Measurements from ENCODE around the gene PRDX3. TPM values are rescaled to one million over a fixed set of nuclear protein-coding genes. Genes with fewer than 3 reads are reported as not detected.

The PRDX3 gene
- polyA plus RNA-seq, 1 experiment = 280 TPM

GRCh38 chr10:119207366-119207666, 28.7 kb upstream of the PRDX3 start, which contains the start of gene GRK5:
Gene GRK5 (plus strand): TSS chr10:119207571. CDS start chr10:119207918, 347 bp downstream.
- DNase-seq (ENCODE audit: low read depth) = peak; percentile 91
- Histone ChIP-seq H3K27me3 (ENCODE audit: control insufficient read depth, insufficient read depth, low read length) (no peaks in the 10 kb centered on the region), H3K4me3 (ENCODE audit: low read depth, low read length) (peak within 1 kb of the TSS; percentile 91), H3K36me3 (ENCODE audit: control insufficient read depth, insufficient read depth, low read length) (no peaks in the 10 kb centered on the region)
- POLR2A ChIA-PET = interaction anchor here (0.7 to 0.9 kb wide), 2 partner anchors 66 to 519 kb away, joined by 3 read pairs; partner anchors contain the start of gene INPP5F
- CTCF ChIA-PET = interaction anchor here (0.6 to 5.9 kb wide), 47 partner anchors 9 to 714 kb away, joined by 3 to 65 read pairs (median 5); partner anchors contain the start of gene RGS10
- TF ChIP-seq, protein P1, sequence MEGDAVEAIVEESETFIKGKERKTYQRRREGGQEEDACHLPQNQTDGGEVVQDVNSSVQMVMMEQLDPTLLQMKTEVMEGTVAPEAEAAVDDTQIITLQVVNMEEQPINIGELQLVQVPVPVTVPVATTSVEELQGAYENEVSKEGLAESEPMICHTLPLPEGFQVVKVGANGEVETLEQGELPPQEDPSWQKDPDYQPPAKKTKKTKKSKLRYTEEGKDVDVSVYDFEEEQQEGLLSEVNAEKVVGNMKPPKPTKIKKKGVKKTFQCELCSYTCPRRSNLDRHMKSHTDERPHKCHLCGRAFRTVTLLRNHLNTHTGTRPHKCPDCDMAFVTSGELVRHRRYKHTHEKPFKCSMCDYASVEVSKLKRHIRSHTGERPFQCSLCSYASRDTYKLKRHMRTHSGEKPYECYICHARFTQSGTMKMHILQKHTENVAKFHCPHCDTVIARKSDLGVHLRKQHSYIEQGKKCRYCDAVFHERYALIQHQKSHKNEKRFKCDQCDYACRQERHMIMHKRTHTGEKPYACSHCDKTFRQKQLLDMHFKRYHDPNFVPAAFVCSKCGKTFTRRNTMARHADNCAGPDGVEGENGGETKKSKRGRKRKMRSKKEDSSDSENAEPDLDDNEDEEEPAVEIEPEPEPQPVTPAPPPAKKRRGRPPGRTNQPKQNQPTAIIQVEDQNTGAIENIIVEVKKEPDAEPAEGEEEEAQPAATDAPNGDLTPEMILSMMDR (IDR thresholded peaks at IDR 0.05; ENCODE audit: insufficient read depth, low read depth, low read length) = no peak

GRCh38 chr10:119206603-119207365, 28.2 kb upstream of the PRDX3 start:
- Histone ChIP-seq H3K27me3 (ENCODE audit: control insufficient read depth, insufficient read depth, low read length) (no peaks in the 10 kb centered on the region), H3K4me3 (ENCODE audit: low read depth, low read length) (peak overlapping the region; percentile 58), H3K36me3 (ENCODE audit: control insufficient read depth, insufficient read depth, low read length) (no peaks in the 10 kb centered on the region)
- TF ChIP-seq, protein P1 (IDR thresholded peaks at IDR 0.05; ENCODE audit: insufficient read depth, low read depth, low read length) = peak; percentile 36
- ChIA-PET POLR2A (interaction anchor here (0.5 to 0.9 kb wide), 2 partner anchors 95 to 519 kb away, joined by 3 to 16 read pairs; partner anchors contain the start of gene INPP5F), CTCF (interaction anchor here (0.6 to 5.9 kb wide), 56 partner anchors 8 to 715 kb away, joined by 3 to 65 read pairs (median 4); partner anchors contain the start of gene RGS10)
- no peak for DNase-seq (ENCODE audit: low read depth)

DNA sequence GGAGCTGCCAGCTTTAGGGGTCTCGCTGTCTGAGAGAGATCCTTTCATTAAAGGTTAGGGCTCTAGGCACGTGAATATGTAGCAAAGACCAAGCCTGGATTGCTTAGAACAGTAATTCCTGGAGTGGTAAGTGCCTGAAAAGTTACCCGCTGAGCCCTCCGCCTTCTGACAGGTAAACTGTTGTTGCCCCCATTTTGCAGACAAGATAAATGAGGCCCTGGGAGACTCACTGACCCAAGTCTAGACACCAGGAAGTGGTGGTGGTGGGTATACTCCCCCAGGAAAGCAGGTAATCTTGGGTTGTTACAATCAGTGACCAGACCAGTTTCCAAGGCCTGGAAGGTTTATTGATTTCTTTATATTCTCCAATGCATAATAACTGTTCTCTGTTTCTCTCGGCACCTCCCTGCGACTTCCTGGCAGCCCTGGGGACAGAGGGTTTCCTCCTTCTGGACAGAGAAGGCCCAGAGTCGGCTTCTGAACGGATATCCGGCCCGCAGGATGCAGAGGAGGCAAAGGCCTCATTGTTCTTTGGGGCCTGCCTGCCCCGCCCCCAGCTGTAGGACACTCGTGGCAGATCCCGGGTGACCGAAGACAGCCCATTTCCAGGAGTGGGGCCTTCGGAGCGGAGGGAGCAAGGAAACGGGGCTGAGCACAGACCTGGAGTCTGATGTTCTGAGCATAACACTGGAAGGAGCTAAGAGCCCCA, 27.4 kb upstream of the PRDX3 start:
- CTCF ChIA-PET = interaction anchor here (0.6 to 5.9 kb wide), 41 partner anchors 7 to 389 kb away, joined by 3 to 65 read pairs (median 6); partner anchors contain the start of gene RGS10
- Histone ChIP-seq H3K27me3 (ENCODE audit: control insufficient read depth, insufficient read depth, low read length) (no peaks in the 10 kb centered on the region), H3K36me3 (ENCODE audit: control insufficient read depth, insufficient read depth, low read length) (no peaks in the 10 kb centered on the region), H3K4me3 (ENCODE audit: low read depth, low read length) (peak overlapping the region; percentile 58)
- no peak for DNase-seq (ENCODE audit: low read depth)
- POLR2A ChIA-PET = interaction anchor here (0.5 kb wide), 1 partner anchor 94 kb away, joined by 16 read pairs; no protein-coding TSS in a partner anchor
- TF ChIP-seq, protein P1 (IDR thresholded peaks at IDR 0.05; ENCODE audit: insufficient read depth, low read depth, low read length) = no peak

GRCh38 chr10:119203006-119203405, 24.4 kb upstream of the PRDX3 start:
- no peak overlapping the region for H3K4me3 ChIP-seq (ENCODE audit: low read depth, low read length)
- TF ChIP-seq, protein P1 (IDR thresholded peaks at IDR 0.05; ENCODE audit: insufficient read depth, low read depth, low read length) = no peak
- H3K27me3 ChIP-seq (ENCODE audit: control insufficient read depth, insufficient read depth, low read length) = no peaks in the 10 kb centered on the region
- ChIA-PET POLR2A (interaction anchor here (0.6 kb wide), 2 partner anchors 18 to 32 kb away, joined by 3 to 5 read pairs; no protein-coding TSS in a partner anchor), CTCF (interaction anchor here (0.6 to 8.6 kb wide), 13 partner anchors 9 to 400 kb away, joined by 3 to 143 read pairs (median 4); partner anchors contain the start of gene RGS10)
- H3K36me3 ChIP-seq (ENCODE audit: control insufficient read depth, insufficient read depth, low read length) = no peaks in the 10 kb centered on the region
- DNase-seq (ENCODE audit: low read depth) = no peak

DNA sequence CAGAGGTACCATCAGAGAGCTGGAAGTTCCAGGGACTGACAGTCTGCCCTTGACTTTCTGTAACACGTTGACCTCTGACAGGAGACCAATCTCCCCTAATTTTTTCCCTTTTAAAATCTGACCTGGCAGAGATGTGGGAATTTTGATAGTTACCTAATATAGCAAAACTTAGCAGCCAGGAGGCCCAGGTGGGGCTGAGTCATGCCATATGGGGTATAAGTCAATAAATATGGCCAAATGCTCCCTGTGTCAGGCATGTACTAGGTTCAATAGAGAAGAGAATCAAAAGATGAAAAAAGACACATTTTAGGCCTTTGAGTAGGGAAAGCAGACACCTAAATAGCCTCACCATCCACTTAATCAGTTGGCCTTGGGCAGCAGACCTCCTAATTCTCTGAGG, 22.6 kb upstream of the PRDX3 start:
- CTCF ChIA-PET = interaction anchor here (1.7 to 8.6 kb wide), 5 partner anchors 8 to 342 kb away, joined by 5 to 143 read pairs (median 20); no protein-coding TSS in a partner anchor
- no peak for DNase-seq (ENCODE audit: low read depth)

More for the DNA sequence above, 22.6 kb upstream of the PRDX3 start:
- TF ChIP-seq, protein P1 (IDR thresholded peaks at IDR 0.05; ENCODE audit: insufficient read depth, low read depth, low read length) = no peak
- POLR2A ChIA-PET = no interaction called here
- Histone ChIP-seq H3K36me3 (ENCODE audit: control insufficient read depth, insufficient read depth, low read length) (no peaks in the 10 kb centered on the region), H3K4me3 (ENCODE audit: low read depth, low read length) (no peak overlapping the region), H3K27me3 (ENCODE audit: control insufficient read depth, insufficient read depth, low read length) (no peaks in the 10 kb centered on the region)
